ENCODE data around the gene LTBP2.

The LTBP2 gene

DNA sequence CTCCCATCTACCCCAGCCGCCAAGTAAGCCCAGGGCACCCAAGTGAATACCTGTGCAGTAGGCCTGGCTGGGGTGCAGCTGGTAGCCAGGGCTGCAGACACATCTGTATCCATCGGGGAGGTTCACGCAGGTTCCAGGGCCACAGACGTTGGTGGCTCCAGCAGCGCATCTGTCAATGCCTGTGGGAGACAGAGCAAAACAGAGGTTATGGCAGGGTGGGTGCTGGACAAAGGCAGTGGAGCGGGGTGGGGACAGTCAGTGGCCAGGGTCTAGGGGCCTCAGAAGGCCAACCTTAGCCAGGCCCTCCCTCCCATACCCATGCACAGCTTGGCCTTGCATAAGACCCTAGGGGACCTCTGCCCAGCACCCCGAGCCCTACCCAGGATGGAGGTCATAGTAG lies 89.3 kb downstream of the LTBP2 start:
- no peak for DNase-seq

GRCh38 chr14:74521756-74522155 lies 90.3 kb downstream of the LTBP2 start:
- DNase-seq, result no peak

GRCh38 chr14:74519316-74520074 lies 92.5 kb downstream of the LTBP2 start:
- DNase-seq, result no peak

DNA sequence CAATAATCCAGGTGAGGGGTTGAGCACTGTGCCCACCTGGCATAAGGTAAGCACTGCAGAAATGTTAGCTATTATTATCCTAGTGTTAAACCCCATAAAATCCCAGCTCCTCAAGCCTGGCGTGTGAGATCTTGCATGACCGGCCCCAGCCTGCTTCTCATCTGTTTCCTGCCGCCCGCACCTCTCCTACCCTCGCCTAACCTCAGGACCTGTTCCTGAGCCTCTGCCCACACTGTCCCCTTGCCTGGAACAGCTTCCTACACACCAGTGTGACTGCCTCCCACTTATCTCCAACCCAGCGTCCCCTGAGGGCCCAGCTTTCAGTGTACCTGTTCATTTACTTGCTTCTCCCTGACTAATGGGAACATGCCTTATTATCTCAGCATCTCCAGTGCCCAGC lies 93.8 kb downstream of the LTBP2 start:
- no peak for DNase-seq

DNA sequence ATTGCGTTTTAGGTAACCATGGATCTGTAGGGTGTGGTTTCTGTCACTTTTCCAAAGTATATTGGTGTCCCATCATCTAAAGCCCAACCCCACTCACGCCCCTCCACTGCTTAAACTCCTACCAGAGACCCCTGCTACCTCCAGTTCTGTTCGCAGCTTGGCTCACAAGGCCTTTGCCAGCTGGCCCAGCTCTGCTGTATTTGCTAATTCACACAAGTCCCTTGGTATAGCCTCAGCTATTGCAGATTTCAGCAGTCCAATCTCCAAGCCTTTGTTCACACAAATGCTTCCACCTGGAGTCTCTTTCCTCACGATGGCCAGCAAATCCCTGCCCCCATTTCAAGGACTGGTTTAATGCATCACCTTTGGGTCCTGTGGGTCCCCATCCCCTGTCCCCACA lies 94.3 kb downstream of the LTBP2 start:
- DNase-seq, result no peak

DNA sequence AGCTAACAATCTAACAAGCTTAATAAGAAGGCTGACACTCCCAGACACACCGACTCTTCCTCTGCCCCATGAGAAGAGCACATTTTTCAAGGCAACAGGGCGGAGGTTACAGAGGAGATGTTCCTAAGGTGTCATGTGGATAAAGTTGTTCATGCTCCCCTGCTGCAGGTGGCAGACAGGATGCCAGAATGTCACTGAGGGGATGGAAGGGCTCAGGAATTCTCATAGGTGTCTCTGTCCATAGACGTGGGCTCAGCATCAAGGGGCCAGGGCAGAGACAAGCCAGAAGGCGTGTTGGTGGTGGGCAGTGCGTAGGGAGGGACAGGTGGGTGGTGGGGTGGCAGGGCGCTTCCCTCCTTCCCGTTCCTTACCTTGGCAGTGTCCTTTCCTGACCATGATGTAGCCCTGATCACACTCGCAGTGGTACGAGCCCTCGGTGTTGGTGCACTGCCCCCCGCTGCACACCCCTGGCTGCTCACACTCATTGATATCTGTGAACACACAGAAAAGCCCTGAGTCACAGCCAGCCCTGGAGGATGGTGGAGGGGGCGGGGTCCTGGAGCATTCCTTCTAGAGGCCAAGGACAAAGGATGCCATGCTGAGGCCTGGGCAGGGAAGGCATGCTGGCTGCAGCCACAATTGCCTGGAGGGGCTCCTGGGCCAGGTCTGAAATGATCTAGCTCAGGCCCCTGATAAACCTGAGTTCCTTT lies 95.4 kb downstream of the LTBP2 start:
- no peak for DNase-seq

- DNase-seq, result no peak
Measured at GRCh38 chr14:74515891-74516412, 96.1 kb downstream of the LTBP2 start.

- DNase-seq, result no peak
Measured at GRCh38 chr14:74514471-74514941, 97.5 kb downstream of the LTBP2 start.

DNA sequence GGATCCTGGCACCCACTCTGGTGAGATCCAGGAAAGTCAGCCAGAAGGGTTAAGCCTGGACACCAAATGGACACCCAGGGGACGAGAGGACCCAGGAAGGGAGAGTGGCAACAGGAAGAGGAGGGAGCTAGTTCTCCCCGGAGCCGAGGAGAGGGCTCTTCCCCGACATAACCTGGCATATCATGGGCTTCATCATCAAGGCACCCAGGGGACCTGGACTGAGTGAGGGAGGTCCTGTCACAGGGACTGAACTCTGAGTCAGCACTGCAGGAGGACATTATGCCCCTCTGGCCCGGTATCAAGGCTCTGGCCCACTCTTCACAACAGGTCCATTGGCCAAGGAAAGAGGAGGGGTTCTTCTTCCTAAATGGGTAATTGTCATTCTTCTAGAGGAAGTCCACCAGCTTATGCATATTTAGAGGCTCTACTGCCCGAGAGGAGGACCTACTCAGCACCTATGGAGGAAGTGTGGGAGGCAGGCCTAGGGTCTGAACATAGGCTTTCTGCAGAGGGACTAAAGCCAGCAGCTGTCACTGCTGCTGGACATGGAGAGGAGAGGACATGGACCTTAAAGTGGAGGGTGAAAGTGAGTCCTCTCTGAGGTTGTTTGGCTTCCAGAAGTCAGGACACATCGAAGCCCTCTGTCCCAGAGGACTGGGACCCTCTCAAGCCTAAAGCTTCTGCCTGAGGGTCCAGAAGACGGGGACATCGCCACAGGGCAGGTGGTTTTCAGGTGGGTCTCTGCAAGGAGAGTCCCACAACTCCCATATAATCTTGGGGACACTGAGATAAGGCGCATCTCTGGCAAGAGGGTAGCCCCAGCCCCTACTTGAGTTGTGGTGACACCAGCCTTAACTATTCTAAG lies 99.8 kb downstream of the LTBP2 start:
- no peak for DNase-seq

DNA sequence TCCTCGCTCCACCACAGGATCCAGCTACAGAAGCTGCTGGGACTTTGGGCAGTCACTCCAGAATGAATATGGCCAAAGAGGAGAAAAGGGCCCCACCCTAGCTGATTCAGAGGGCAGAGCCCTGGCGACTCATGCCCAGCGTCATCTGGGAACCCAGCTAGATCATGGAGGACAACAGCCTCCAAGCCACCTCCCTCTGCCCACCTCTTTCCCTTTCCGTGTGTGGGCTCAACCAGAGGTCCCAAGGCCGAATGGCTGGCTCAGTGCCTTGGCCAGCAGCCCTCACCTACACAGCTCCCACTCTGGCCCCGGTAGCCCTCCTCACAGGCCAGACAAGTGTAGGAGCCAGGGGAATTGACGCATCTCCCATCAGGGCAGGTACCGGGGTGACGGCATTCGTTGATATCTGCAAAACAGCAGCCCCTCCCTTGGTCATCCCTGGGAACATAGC lies 101.1 kb downstream of the LTBP2 start:
- DNase-seq, result no peak

GRCh38 chr14:74510223-74510931 lies 101.7 kb downstream of the LTBP2 start:
- DNase-seq, result no peak

GRCh38 chr14:74509587-74510222 lies 102.3 kb downstream of the LTBP2 start:
- no peak for DNase-seq

- no peak for DNase-seq
Measured at GRCh38 chr14:74508844-74509428, 103.1 kb downstream of the LTBP2 start.

DNA sequence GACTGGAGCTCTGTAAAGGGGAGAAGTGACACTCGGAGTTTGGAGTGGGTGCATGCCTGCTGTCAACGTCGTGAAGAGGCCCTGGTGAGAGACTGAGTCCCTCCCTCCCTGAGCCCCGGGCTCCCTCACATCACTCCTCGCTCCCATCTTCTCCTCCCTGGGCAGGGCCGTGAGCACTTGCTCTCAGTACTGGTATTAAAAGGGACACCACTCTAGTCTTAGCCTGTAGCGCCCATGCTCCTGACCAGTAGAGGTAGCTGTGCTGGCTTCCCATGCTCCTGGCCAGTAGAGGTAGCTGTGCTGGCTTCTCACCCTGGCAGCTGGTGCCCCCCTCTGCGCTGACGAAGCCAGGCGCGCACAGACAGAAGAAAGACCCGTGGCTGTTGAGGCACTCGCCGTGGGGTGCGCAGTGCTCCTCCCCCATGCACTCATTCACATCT lies 103.7 kb downstream of the LTBP2 start:
- no peak for DNase-seq

DNA sequence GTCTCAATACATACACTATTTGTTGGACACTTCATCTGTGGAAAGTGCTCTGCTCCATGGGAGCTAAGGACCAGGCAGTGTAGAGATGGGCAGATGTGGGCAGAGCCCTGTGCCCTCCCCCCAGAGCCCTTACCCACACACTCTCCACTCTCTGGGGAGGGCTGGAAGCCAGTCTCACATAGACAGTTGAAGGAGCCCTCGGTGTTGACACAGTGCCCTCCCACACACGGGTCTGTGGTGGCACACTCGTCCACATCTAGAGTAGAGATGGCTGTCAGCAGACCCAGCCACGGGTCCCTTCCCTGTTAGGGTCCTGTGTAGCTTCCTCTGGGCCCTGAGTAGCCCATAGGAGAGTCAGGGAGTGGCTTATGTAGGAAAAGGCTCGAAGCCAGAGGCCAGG lies 104.2 kb downstream of the LTBP2 start:
- no peak for DNase-seq

DNA sequence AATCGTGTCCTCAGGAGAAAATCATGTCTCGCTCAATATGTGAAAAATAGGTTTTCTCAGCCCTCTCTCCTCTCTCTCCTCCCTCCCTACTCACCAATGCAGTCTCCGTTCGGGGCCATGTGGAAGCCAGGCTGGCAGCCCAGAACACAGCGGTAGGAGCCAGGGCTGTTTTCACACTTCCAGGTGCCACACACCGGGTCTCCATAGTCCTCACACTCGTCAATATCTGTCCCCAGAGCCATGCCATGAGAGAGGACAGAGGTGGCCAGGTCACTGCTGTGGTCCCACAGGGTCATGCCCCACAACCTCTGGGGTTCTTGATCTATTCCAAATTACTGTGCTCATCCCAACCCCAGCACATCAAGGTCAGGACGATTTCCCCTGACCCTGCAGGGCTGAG lies 105.0 kb downstream of the LTBP2 start:
- no peak for DNase-seq

GRCh38 chr14:74506411-74506851 lies 105.6 kb downstream of the LTBP2 start:
- no peak for DNase-seq

DNA sequence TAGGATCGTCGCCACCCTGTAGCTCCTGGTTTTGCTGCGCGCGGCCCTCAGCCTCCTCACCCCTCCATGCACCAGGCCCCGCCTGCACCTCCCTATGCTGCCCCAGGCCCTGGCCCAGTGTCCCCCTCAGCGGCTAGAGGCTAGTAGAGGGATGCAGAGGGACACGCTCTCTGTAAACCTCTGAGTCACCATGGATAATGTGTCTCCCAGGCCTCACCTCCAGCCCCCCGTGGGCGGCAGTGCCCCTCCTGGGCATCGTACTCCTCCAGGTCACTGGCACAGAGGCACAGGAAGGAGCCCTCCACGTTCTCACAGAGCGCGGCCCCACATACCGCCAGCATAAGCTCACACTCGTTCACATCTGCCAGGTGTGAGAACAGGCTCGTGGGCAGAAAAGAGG lies 106.2 kb downstream of the LTBP2 start:
- no peak for DNase-seq

DNA sequence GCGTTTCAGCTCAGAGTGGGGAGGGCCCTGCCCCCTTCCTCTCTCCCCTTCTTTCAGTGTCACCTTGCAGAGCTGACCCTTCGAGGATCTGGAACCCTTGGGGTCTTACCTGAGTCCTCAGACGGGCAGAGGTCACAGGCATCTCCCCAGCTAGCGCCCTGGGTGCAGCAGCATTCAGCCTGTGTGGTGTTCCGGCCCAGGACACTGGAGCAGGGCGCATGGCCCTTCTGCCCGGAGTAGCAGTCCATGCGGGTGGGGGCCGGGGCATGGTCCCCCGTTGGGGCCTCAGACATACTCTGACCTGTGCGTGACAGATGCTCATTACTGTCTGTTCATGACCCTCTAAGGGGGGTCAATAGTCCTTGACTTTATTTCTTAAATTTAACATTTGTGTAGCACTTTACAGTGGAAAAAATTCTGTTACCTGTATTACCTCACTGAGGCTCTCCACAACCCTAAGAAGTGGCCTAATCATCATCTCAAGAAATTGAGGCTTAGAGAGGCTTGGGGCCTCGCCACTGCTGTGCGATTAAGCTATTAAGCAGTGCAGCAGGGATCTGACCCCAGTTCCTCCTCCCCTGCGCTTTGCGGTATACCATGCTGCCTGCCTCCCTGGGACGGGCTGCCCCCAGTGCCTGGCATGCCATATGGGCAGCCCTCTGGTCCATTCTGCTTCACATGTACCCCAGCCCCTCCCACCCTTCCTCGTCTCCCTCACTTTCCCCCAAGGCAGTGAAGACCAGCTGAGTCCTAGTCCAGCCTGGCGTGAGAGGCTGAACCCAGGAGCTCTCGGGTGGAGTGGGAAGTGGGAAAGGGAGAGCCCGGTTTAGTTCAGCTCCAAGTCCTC lies 106.9 kb downstream of the LTBP2 start:
- DNase-seq, result no peak

DNA sequence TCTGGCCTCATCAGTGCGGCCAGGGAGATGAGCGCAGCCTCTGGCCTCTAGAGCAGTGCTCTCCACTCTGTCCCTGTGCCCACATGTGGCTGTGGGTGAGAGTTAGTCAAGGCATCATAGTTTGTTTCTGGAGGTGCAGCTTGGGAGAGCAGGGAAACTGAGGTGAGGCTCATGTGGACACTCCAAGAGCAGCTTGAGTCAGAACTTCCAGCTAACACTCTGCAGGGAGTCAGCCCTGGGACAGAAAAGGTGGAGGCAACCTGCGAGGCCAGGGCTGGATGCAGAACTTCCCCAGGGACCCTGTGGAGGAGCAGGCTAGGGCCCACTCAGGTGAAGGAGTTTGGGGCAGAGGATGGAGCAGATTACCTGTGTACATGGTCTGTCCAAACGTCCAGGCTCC lies 107.6 kb downstream of the LTBP2 start:
- DNase-seq, result no peak

Measured in NCI-H1105 treated with DMSO at 0.1 percent for 48 hours (cell line).